CD4-positive, alpha-beta memory T cell (primary cell): ENCODE data around the gene BCAR1. TPM values are rescaled to one million over a fixed set of nuclear protein-coding genes. Genes with fewer than 3 reads are reported as not detected.
A peak's percentile ranks its signal among the peaks of the same experiment; 100 is the strongest.
"Not testable (repeated sequence)": the region's sequence is repeated elsewhere in the genome, so short reads cannot be mapped to it uniquely, and the experiment has no call there.

Experiments
- CTCF ChIA-PET: fragments of 350-600 bp; sonication (Branson Sonifier 250); formaldehyde crosslinking; loops from one replicate; lab custom pipeline; 2021; ENCODE audit warnings: inconsistent platforms; ENCODE audit not compliant: partially characterized antibody; lab: Charles Lee
- POLR2A ChIA-PET: fragments of 350-600 bp; sonication (Branson Sonifier 250); formaldehyde crosslinking; loops from one replicate; lab custom pipeline; 2021; ENCODE audit not compliant: partially characterized antibody; lab: Charles Lee
- DNase-seq, 5 donors: peaks; one replicate each; pipeline versions ENCODE4 v3.0.0 to v3.0.0-alpha.2; 2020 to 2022; ENCODE audit warnings: mixed read lengths in 1 of 5
- H3K27ac ChIP-seq: one replicate; pipeline ENCODE4 v1.7.0; 2013; ENCODE audit warnings: low read depth, low read length
- H3K27me3 ChIP-seq: 2 replicates; pipeline ENCODE4 v1.7.0; 2013; ENCODE audit warnings: mild to moderate bottlenecking, low read length, moderate library complexity; ENCODE audit not compliant: insufficient read depth
- H3K36me3 ChIP-seq: 2 replicates; pipeline ENCODE4 v1.7.0; 2013; ENCODE audit warnings: mild to moderate bottlenecking, low read length, moderate library complexity; ENCODE audit not compliant: insufficient read depth
- H3K4me1 ChIP-seq: 2 replicates; pipeline ENCODE4 v1.7.0; 2013; ENCODE audit warnings: mild to moderate bottlenecking, low read length, moderate library complexity; ENCODE audit not compliant: insufficient read depth
- H3K4me3 ChIP-seq, 2 donors: one replicate each; pipeline ENCODE4 v1.7.0; 2013; ENCODE audit warnings: low read length in 2 of 2, mild to moderate bottlenecking in 1 of 2
- H3K9me3 ChIP-seq, 2 donors: one replicate each; pipeline ENCODE4 v1.7.0; 2013; ENCODE audit warnings: low read length in 2 of 2, control low read depth in 1 of 2; ENCODE audit not compliant: control insufficient read depth in 1 of 2
- H3K27ac Mint-ChIP-seq, 7 donors: one replicate each; pipeline ENCODE4 v1.8.0; 2020 to 2021; ENCODE audit warnings: mixed read lengths in 7 of 7, mild to moderate bottlenecking in 6 of 7, inconsistent platforms in 3 of 7, moderate library complexity in 3 of 7
- H3K27me3 Mint-ChIP-seq, 2 donors: one replicate each; pipeline ENCODE4 v1.8.0; 2020 to 2021; ENCODE audit warnings: mixed read lengths in 2 of 2
- H3K36me3 Mint-ChIP-seq, 2 donors: one replicate each; pipeline ENCODE4 v1.8.0; 2020 to 2021; ENCODE audit warnings: mixed read lengths in 2 of 2, inconsistent platforms in 1 of 2, mild to moderate bottlenecking in 1 of 2
- H3K4me1 Mint-ChIP-seq, 4 donors: one replicate each; pipeline ENCODE4 v1.8.0; 2020 to 2021; ENCODE audit warnings: mixed read lengths in 4 of 4, mild to moderate bottlenecking in 1 of 4
- H3K4me3 Mint-ChIP-seq, 8 donors: one replicate each; pipeline ENCODE4 v1.8.0; 2020 to 2021; ENCODE audit warnings: mixed read lengths in 8 of 8, mild to moderate bottlenecking in 7 of 8, moderate library complexity in 6 of 8, inconsistent platforms in 3 of 8
- H3K9me3 Mint-ChIP-seq, 8 donors: one replicate each; pipeline ENCODE4 v1.8.0; 2020 to 2021; ENCODE audit warnings: mixed read lengths in 8 of 8, mild to moderate bottlenecking in 5 of 8, inconsistent platforms in 3 of 8, moderate library complexity in 1 of 8
- intact Hi-C: fragments of 100-400 bp; cut with micrococcal nuclease; formaldehyde crosslinking; loops from one replicate; pipeline ENCODE4 v1.15.1; 2023
- polyA plus RNA-seq, 2 donors: library from polyadenylated mRNA; unstranded; fragments of 300-500 nt; fragmentation: Illumina TruSeq; gene quantifications; one replicate each; pipeline ENCODE4 v1.2.3, GENCODE V29; 2021
- total RNA-seq, 2 experiments: library from RNA; stranded (reverse); gene quantifications; one replicate each; pipeline ENCODE4 v1.2.3, GENCODE V29; 2021

Gene BCAR1
- total and polyA plus RNA-seq, 4 experiments from 2014 or later, result 0.30 to 0.36 TPM; not detected in 2

GRCh38 chr16:75243667-75244224 lies 7.7 kb downstream of the BCAR1 start:
- no peak overlapping the region for H3K4me3 Mint-ChIP-seq
- peak overlapping the region in 1 of 7 donors; percentile 65 for H3K27ac Mint-ChIP-seq
- H3K36me3 ChIP-seq, result no peaks in the 10 kb centered on the region
- H3K27ac ChIP-seq, result no peak overlapping the region
- no peaks in the 10 kb centered on the region for H3K36me3 Mint-ChIP-seq
- DNase-seq, result peak in 1 of 5 donors; percentile 11
- H3K9me3 Mint-ChIP-seq, result no peaks in the 10 kb centered on the region
- H3K4me3 ChIP-seq, result no peak overlapping the region
- H3K9me3 ChIP-seq, result no peaks in the 10 kb centered on the region
- H3K4me1 ChIP-seq, result no peaks in the 10 kb centered on the region
- ChIA-PET POLR2A (no interaction called here), CTCF (interaction anchor here (1.0 kb wide), 1 partner anchor 10 kb away, joined by 3 read pairs; no protein-coding TSS in a partner anchor)
- no peaks in the 10 kb centered on the region for H3K27me3 ChIP-seq
- intact Hi-C loops, result no loop called here
- H3K27me3 Mint-ChIP-seq, result peaks cover 2 to 3% of the 10 kb centered on the region in 2 donors
- peaks cover 0 to 5% (median under 1%) of the 10 kb centered on the region in 4 donors for H3K4me1 Mint-ChIP-seq

DNA sequence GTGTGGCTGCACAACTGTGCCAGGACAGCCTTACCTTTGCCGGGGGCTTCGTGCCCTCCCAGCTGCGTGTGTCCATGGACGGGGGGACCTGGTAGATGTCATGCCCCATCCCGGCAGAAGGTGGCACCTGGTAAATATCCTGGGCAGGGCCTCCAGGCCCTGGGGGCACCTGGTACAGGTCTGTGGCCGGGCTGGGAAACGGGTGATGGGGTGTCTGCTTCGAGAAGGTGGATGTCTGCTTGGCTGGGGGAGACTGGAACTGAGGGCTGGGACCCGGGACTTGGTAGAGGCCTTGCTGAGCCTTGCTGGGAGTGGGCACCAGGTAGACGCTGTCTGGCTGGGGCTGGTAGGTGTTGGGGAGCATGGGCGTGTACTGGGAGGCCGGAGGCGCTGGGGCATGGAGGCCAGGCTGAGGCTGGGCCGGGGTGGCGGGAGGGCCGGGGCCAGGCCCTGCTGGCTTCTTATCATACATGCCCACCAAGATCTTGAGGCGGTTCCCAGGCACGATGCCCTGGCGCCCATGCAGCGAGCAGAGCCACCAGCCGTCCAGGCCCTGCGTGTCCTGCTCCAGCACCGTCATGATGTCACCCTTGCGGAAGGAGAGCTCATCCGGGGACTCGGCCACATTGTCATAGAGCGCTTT lies 8.9 kb downstream of the BCAR1 start:
- DNase-seq, intact Hi-C loops, H3K27ac Mint-ChIP-seq, H3K9me3 Mint-ChIP-seq, H3K27me3 Mint-ChIP-seq, H3K27ac ChIP-seq, H3K4me1 Mint-ChIP-seq, H3K9me3 ChIP-seq, H3K36me3 Mint-ChIP-seq, H3K4me3 ChIP-seq, CTCF ChIA-PET, H3K4me3 Mint-ChIP-seq, H3K36me3 ChIP-seq, POLR2A ChIA-PET, H3K4me1 ChIP-seq, H3K27me3 ChIP-seq: not testable (repeated sequence)

GRCh38 chr16:75241955-75242354 lies 9.5 kb downstream of the BCAR1 start:
- H3K4me1 ChIP-seq, result no peaks in the 10 kb centered on the region
- Mint-ChIP-seq H3K9me3 (no peaks in the 10 kb centered on the region), H3K4me1 (peaks cover 0 to 1% (median 0%) of the 10 kb centered on the region in 4 donors), H3K4me3 (no peak overlapping the region), H3K27me3 (no peaks in the 10 kb centered on the region), H3K36me3 (no peaks in the 10 kb centered on the region), H3K27ac (no peak overlapping the region)
- intact Hi-C loops, result no loop called here
- H3K36me3 ChIP-seq, result no peaks in the 10 kb centered on the region
- no peak overlapping the region for H3K4me3 ChIP-seq
- ChIA-PET CTCF (no interaction called here), POLR2A (no interaction called here)
- no peaks in the 10 kb centered on the region for H3K27me3 ChIP-seq
- H3K9me3 ChIP-seq, result no peaks in the 10 kb centered on the region
- H3K27ac ChIP-seq, result no peak overlapping the region
- no peak for DNase-seq

- POLR2A ChIA-PET, result no interaction called here
- Mint-ChIP-seq H3K27me3 (no peaks in the 10 kb centered on the region), H3K27ac (no peak overlapping the region), H3K4me1 (peaks cover 0 to 1% (median 0%) of the 10 kb centered on the region in 4 donors), H3K4me3 (no peak overlapping the region), H3K36me3 (no peaks in the 10 kb centered on the region), H3K9me3 (no peaks in the 10 kb centered on the region)
- no peak overlapping the region for H3K27ac ChIP-seq
- intact Hi-C loops, result no loop called here
- no peak overlapping the region for H3K4me3 ChIP-seq
- no peaks in the 10 kb centered on the region for H3K9me3 ChIP-seq
- H3K36me3 ChIP-seq, result no peaks in the 10 kb centered on the region
- H3K27me3 ChIP-seq, result no peaks in the 10 kb centered on the region
- H3K4me1 ChIP-seq, result no peaks in the 10 kb centered on the region
- no peak for DNase-seq
- CTCF ChIA-PET, result no interaction called here
Measured at GRCh38 chr16:75241412-75241811, 10.0 kb downstream of the BCAR1 start.

DNA sequence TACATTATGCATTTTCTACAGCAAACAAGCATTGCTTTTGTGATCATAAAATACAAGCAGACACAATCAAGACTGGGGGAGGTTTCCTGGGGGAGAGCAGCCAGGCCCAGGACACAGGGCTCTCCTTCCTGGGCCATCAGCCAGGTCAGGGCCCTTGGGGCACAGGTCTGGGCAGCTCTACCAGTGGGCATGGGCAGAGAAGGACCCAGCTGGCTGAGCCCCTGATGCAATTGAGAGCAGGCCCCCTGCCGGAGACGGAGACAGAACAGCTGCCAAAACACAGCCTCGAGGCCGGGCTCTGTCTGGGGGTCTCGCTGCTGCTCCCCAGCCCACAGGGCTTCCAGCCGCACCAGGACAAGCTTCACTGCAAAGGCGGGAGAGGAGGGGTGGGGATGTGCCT lies 10.8 kb downstream of the BCAR1 start:
- intact Hi-C loops, H3K36me3 ChIP-seq, H3K4me1 Mint-ChIP-seq, H3K4me3 Mint-ChIP-seq, H3K4me3 ChIP-seq, CTCF ChIA-PET, POLR2A ChIA-PET, H3K27me3 ChIP-seq, H3K27me3 Mint-ChIP-seq, H3K9me3 ChIP-seq, H3K27ac Mint-ChIP-seq, H3K9me3 Mint-ChIP-seq, H3K36me3 Mint-ChIP-seq, H3K4me1 ChIP-seq, H3K27ac ChIP-seq, DNase-seq: not testable (repeated sequence)

DNA sequence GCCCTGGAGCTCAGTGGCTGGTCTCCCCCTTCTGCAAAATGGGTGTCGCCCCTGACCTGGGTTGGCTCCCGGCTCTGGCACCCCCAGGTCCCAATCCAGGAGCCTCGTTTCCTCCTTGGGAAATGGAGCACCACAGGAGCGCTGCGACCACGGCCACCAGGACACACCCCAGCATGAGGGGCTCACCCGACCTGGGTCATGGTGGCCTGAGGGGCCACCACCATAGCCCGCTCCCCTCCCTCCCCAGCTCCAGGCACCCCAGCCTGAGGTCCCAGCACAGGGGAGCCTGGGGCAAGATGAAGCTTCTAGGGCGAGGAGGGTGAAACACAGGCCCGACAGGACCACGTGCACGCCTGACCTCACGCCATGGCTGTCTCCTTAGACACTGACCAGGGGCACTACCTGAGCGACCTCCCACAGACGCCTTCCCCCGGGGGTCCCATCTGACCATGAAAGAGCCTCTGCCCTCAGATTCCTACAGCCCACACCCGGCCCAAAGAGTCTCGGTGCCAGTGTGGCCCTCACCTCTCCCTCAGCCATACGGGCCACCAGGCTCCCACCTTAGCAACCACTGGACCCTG lies 11.8 kb downstream of the BCAR1 start:
- Mint-ChIP-seq H3K9me3 (no peaks in the 10 kb centered on the region), H3K4me3 (no peak overlapping the region), H3K27ac (peak overlapping the region in 1 of 7 donors; percentile 64), H3K36me3 (no peaks in the 10 kb centered on the region), H3K4me1 (peaks cover 0 to 4% (median 0%) of the 10 kb centered on the region in 4 donors), H3K27me3 (no peaks in the 10 kb centered on the region)
- intact Hi-C loops, result no loop called here
- no peaks in the 10 kb centered on the region for H3K36me3 ChIP-seq
- no peak overlapping the region for H3K4me3 ChIP-seq
- no peak overlapping the region for H3K27ac ChIP-seq
- no peaks in the 10 kb centered on the region for H3K9me3 ChIP-seq
- CTCF ChIA-PET, result no interaction called here
- no peaks in the 10 kb centered on the region for H3K4me1 ChIP-seq
- no peaks in the 10 kb centered on the region for H3K27me3 ChIP-seq
- DNase-seq, result no peak
- POLR2A ChIA-PET, result no interaction called here

GRCh38 chr16:75238853-75239541 lies 12.4 kb downstream of the BCAR1 start:
- H3K4me3 Mint-ChIP-seq, result no peak overlapping the region

More at GRCh38 chr16:75238853-75239541, 12.4 kb downstream of the BCAR1 start:
- Histone ChIP-seq H3K36me3 (no peaks in the 10 kb centered on the region), H3K4me3 (no peak overlapping the region), H3K4me1 (peaks cover 2% of the 10 kb centered on the region), H3K9me3 (no peaks in the 10 kb centered on the region), H3K27me3 (no peaks in the 10 kb centered on the region), H3K27ac (no peak overlapping the region)
- ChIA-PET CTCF (no interaction called here), POLR2A (no interaction called here)
- intact Hi-C loops, result no loop called here
- Mint-ChIP-seq H3K4me1 (peaks cover 0 to 2% (median 1%) of the 10 kb centered on the region in 4 donors), H3K27me3 (no peaks in the 10 kb centered on the region), H3K36me3 (no peaks in the 10 kb centered on the region), H3K27ac (no peak overlapping the region), H3K9me3 (no peaks in the 10 kb centered on the region)
- no peak for DNase-seq
